DMS53 treated with DMSO at 0.1 percent for 48 hours (cell line): Measurements from ENCODE around the gene PLPP7.
A peak's percentile ranks its signal among the peaks of the same experiment; 100 is the strongest.
"Not testable (repeated sequence)": the region's sequence is repeated elsewhere in the genome, so short reads cannot be mapped to it uniquely, and the experiment has no call there.

ENCODE experiments used
- DNase-seq: peaks from one replicate; lab custom pipeline; 2025; ENCODE audit not compliant: unreplicated experiment; lab: John Stamatoyannopoulos, UW

Gene PLPP7

GRCh38 chr9:131330814-131331600 lies 41.5 kb downstream of the PLPP7 start:
- DNase-seq: no peak

GRCh38 chr9:131331996-131332395 lies 42.5 kb downstream of the PLPP7 start:
- not testable (repeated sequence) for DNase-seq

GRCh38 chr9:131333771-131334628 lies 44.5 kb downstream of the PLPP7 start:
- DNase-seq: no peak

- no peak for DNase-seq
These were observed 45.3 kb downstream of the PLPP7 start for GRCh38 chr9:131334629-131335367.

GRCh38 chr9:131335368-131335755 lies 45.8 kb downstream of the PLPP7 start:
- DNase-seq: no peak

- DNase-seq: no peak
These were observed 47.8 kb downstream of the PLPP7 start for GRCh38 chr9:131337131-131337848.

- not testable (repeated sequence) for DNase-seq
These were observed 49.7 kb downstream of the PLPP7 start for GRCh38 chr9:131339212-131339611.

- DNase-seq: not testable (repeated sequence)
These were observed 55.5 kb downstream of the PLPP7 start for GRCh38 chr9:131344931-131345535.

- no peak for DNase-seq
These were observed 57.0 kb downstream of the PLPP7 start for GRCh38 chr9:131346559-131346958.

GRCh38 chr9:131347376-131348020 lies 58.0 kb downstream of the PLPP7 start:
- DNase-seq: no peak

GRCh38 chr9:131348631-131349521 lies 59.4 kb downstream of the PLPP7 start:
- no peak for DNase-seq

GRCh38 chr9:131349522-131349880 lies 60.0 kb downstream of the PLPP7 start:
- DNase-seq: no peak

GRCh38 chr9:131349881-131350563 lies 60.5 kb downstream of the PLPP7 start:
- peak; percentile 91 for DNase-seq

- DNase-seq: not testable (repeated sequence)
These were observed 67.0 kb downstream of the PLPP7 start for GRCh38 chr9:131356479-131356878.

- no peak for DNase-seq
These were observed 69.0 kb downstream of the PLPP7 start for GRCh38 chr9:131358556-131358955.
